Glutamatergic neuron (in vitro differentiated cells): ENCODE data around the gene PLD6. TPM values are rescaled to one million over a fixed set of nuclear protein-coding genes. Genes with fewer than 3 reads are reported as not detected.

Experiments
- DNase-seq: peaks from one replicate; pipeline ENCODE4 v3.0.0; 2022
- H3K27ac Mint-ChIP-seq: one replicate; pipeline ENCODE4 v1.8.0; 2020; ENCODE audit warnings: mild to moderate bottlenecking, mixed read lengths, inconsistent platforms; ENCODE audit not compliant: unreplicated experiment
- H3K27me3 Mint-ChIP-seq: one replicate; pipeline ENCODE4 v1.8.0; 2020; ENCODE audit warnings: mild to moderate bottlenecking, moderate library complexity, mixed read lengths, inconsistent platforms; ENCODE audit not compliant: unreplicated experiment
- H3K36me3 Mint-ChIP-seq: one replicate; pipeline ENCODE4 v1.8.0; 2020; ENCODE audit warnings: mild to moderate bottlenecking, mixed read lengths, inconsistent platforms; ENCODE audit not compliant: unreplicated experiment
- H3K4me1 Mint-ChIP-seq: one replicate; pipeline ENCODE4 v1.8.0; 2020; ENCODE audit warnings: mild to moderate bottlenecking, low read depth, mixed read lengths, inconsistent platforms; ENCODE audit not compliant: unreplicated experiment
- H3K4me3 Mint-ChIP-seq: one replicate; pipeline ENCODE4 v1.8.0; 2020; ENCODE audit warnings: mild to moderate bottlenecking, mixed read lengths, inconsistent platforms; ENCODE audit not compliant: unreplicated experiment
- H3K9me3 Mint-ChIP-seq: one replicate; pipeline ENCODE4 v1.8.0; 2020; ENCODE audit warnings: mild to moderate bottlenecking, moderate library complexity, mixed read lengths, inconsistent platforms; ENCODE audit not compliant: unreplicated experiment
- CTCF ChIP-seq: fragments of 200-600 bp; sonication (generic); IDR thresholded peaks from one replicate; pipeline ENCODE4 v1.5.0; 2021; ENCODE audit not compliant: partially characterized antibody, unreplicated experiment
- total RNA-seq: library from RNA; stranded (reverse); fragmentation: NEBNext Ultra II Directional; extraction: Animal tissue kit (Norgen Biotek cat#: 25700); gene quantifications from one replicate; pipeline ENCODE4 v1.2.1, GENCODE V29; 2021; ENCODE audit not compliant: unreplicated experiment

PLD6 gene
- total RNA-seq, 1 donor from 2014 or later, result 1.1 TPM

DNA sequence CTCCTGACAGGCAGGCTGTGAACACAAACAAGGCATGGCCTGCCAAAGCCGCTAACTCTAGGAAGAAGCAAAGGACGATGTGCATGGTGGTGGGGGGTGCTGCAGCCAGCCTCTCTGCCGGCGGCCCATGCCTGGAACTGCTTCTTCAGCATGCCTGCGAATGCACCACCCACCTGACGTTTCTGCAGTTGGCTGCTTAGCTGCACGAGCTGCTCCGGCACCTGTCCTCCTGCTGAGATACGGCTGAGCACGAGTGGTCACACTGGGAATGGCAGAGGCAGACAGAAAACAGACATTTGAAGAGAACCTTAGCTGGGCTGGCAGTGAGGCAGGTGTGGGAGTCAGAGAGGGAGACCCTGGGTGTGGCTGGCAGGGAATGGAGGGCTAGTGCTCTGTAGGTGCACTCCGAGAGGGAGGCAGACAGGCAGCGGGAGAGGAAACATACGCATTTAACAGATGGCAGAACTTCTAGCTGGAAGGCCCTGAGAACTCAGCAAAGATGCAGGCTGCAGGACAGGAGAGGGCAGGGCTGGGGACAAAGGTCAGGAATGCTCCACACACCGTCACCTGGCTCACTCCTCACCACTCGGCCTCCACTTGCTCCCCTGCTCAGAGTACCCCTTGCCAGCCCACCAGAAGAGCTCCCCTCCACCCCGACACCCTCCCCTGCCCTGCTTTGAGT lies 25.6 kb upstream of the PLD6 start:
- peak overlapping the region; percentile 71 for H3K4me3 Mint-ChIP-seq
- H3K27me3 Mint-ChIP-seq, result peaks cover 14% of the 10 kb centered on the region
- H3K4me1 Mint-ChIP-seq, result peaks cover 31% of the 10 kb centered on the region
- no peak for TF ChIP-seq CTCF
- H3K27ac Mint-ChIP-seq, result peak overlapping the region; percentile 83
- peaks cover 6% of the 10 kb centered on the region for H3K36me3 Mint-ChIP-seq
- H3K9me3 Mint-ChIP-seq, result peaks cover 3% of the 10 kb centered on the region
- DNase-seq, result no peak

DNA sequence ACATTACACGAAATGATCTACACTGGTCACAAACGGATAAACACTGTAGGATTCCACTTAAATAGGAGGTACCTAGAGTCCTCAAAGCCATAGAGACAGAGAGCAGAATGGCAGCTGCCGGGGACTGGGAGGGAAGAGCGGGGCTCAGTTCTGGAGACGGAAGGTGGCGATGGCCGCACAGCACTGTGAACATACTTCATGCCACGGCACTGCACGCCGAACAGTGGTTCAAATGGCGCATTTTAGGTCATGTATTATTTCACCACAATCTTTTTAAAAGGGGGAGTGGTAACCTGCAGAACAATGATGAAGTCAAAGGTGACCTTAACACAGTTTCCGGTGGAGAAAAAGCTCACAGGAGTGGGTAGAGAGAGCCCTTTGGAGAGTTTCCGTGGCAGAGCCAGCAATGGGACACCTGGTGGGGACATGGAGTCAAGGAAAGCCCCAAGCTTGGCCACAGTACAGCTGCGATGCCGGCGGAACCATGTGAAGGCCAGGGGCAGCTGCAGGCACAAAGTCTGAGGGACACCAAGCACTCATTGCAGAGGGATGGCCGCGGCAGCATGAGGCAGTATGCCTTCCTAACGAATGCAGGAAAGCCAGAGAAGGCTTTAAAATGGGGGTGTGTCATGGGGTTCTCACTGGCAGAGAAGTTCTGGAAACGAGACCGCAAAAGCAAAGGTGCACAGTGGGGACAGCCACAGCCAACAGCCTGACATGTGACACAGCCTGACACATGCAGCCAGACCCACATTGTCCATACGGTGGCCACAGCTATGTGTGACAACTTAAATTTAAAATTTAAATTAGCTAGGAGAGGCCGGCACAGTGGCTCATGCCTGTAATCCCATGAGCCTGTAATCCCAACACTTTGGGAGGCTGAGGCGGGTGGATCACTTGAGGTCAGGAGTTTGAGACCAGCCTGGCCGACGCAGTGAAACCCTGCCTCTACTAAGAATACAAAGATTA lies 23.6 kb upstream of the PLD6 start:
- peaks cover 10% of the 10 kb centered on the region for H3K36me3 Mint-ChIP-seq
- H3K4me3 Mint-ChIP-seq, result peak overlapping the region; percentile 78
- H3K9me3 Mint-ChIP-seq, result peaks cover 3% of the 10 kb centered on the region
- peak overlapping the region; percentile 79 for H3K27ac Mint-ChIP-seq
- TF ChIP-seq CTCF, result no peak
- H3K27me3 Mint-ChIP-seq, result peaks cover 4% of the 10 kb centered on the region
- no peak for DNase-seq
- H3K4me1 Mint-ChIP-seq, result peaks cover 24% of the 10 kb centered on the region

- peak overlapping the region; percentile 79 for H3K27ac Mint-ChIP-seq
- TF ChIP-seq CTCF, result no peak
- peak overlapping the region; percentile 78 for H3K4me3 Mint-ChIP-seq
- no peak for DNase-seq
- H3K27me3 Mint-ChIP-seq, result peaks cover 7% of the 10 kb centered on the region
- peaks cover 26% of the 10 kb centered on the region for H3K4me1 Mint-ChIP-seq
- H3K9me3 Mint-ChIP-seq, result peaks cover 6% of the 10 kb centered on the region
- H3K36me3 Mint-ChIP-seq, result peaks cover 16% of the 10 kb centered on the region
Measured at GRCh38 chr17:17228521-17229279, 22.6 kb upstream of the PLD6 start.

GRCh38 chr17:17227608-17228520 lies 21.7 kb upstream of the PLD6 start:
- Mint-ChIP-seq H3K9me3 (peaks cover 9% of the 10 kb centered on the region), H3K36me3 (peaks cover 16% of the 10 kb centered on the region), H3K27ac (peak overlapping the region; percentile 22), H3K4me3 (no peak overlapping the region), H3K4me1 (peaks cover 33% of the 10 kb centered on the region), H3K27me3 (peaks cover 14% of the 10 kb centered on the region)
- TF ChIP-seq CTCF, result no peak
- no peak for DNase-seq
